Left lobe of liver (tissue), 2 donors: ENCODE measurements around the gene AFG3L2. TPM values are rescaled to one million over a fixed set of nuclear protein-coding genes. Genes with fewer than 3 reads are reported as not detected.

Experiments used
- ATAC-seq: fragments of 200-7000 bp; cut with Tn5 transposase; one replicate; pipeline ENCODE4 v1.9.1; 2020; ENCODE audit warnings: mild to moderate bottlenecking, moderate library complexity
- DNase-seq: peaks from one replicate; pipeline ENCODE4 v3.0.0-alpha.2; 2020; ENCODE audit warnings: low spot score
- total RNA-seq: library from RNA; stranded (reverse); gene quantifications from one replicate; pipeline ENCODE4 v1.2.1, GENCODE V29; 2021
- donor health status: DM: no; HTN: no; CAD: no; lungs with moderate emphysema.
- donor health status: DM: no; HTN: yes; CAD: no.

AFG3L2 gene
- total RNA-seq, 1 donor from 2014 or later: 34.6 TPM

DNA sequence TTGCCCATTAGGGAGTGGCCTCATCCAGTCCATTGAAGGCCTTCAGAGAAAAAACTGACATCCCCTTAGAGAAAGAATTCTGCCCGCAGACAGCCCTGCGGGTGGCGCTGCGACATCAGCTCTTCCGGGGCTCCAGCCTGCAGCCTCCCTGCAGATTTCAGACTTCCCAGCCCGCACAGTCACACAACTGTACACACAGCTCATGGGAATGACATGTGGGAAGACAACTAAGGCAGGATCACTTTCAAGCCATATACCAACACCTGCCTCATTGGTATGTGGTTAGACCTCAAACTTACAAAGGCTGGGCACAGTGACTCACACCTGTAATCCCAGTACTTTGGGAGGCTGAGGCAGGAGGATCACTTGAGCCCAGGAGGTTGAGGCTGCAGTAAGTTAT lies 93.8 kb downstream of the AFG3L2 start:
- DNase-seq (no peak), ATAC-seq (no peak)

DNA sequence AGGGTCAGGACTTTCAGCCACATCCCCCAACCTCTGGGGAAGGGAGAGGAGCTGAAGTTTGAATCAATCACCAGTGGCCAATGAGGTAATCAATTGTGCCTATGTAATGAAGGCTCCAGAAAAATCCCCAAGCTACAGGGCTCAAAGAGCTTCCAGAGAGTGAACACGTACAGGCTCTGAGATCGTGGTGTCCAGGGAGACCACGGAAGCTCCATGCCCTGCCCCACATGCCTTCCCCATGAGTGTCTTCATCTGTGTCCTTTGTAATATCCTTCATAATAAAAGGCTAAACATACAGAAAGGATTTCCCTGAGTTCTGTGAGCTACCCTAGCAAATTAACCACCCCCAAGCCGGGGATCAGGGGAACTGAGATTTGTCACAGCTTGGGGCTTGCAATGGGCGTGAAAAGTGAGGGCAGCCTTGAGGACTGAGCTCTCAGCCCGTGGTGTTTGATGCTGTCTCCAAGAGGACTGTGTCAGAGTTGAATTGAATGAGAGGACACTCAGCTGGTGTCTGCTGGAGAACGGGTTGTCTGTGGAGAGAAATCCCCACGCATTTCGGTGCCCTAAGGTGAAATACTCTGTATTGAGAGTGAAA lies 94.5 kb downstream of the AFG3L2 start:
- no peak for DNase-seq
- no peak for ATAC-seq

DNA sequence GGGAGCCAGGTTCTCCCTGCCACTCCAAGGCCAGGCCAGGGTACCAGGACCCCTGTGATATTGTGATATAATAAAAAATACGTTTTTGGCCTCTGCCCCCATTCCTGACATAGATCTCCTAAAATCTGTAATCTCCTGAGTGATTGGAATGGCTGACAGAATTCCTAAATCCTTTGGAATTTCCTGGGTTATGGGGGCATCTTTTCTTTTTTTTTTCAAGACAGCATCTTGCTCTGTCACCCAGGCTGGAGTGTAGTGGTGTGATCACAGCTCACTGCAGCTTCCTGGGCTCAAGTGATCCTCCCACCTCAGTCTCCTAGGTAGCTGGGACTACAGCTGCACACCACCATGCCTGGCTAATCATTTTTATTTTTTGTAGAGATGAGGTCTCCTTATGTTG lies 95.2 kb downstream of the AFG3L2 start:
- ATAC-seq: no peak
- DNase-seq: no peak

DNA sequence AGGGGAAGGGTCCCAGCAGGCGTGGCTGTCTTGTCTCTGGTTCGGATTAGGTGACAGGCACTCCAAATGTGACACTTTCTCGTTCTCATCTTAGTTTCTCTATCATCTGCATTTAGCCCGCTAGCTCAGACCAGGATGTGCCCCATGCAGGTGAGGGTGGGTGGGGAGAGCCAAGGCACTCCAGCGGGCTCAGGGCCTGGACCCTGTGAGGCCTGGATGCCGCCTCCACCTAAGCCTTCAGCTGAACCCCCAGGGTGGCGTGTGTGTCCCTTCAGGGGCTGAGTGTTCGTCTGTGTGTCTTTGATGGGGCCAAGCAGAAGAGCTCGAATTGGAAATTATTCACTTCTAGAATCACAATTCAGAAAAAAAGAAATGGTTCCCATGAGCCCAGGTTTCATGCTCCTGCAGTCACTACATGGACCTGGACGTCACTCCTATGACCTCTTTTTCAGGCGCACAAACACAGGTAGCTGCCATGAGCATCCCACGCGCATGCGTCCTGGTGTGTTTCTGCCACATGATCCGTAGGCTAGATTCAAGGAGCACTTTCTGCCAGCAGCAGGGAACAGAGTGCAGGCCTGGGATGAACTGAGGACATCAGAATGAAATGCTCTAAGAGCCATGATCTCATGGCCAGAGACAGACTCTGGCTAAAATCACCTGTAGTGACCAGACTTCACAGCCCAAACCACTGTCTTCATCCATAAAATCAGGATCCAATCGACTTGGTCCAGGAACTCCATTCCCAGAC lies 97.1 kb downstream of the AFG3L2 start:
- DNase-seq (no peak), ATAC-seq (no peak)

Other genes with a start within 250 kb of the AFG3L2 start
- not detected for gene CIDEA, start 122.9 kb downstream of the AFG3L2 start, total RNA-seq
- 5.2 TPM for gene TUBB6, start 69.0 kb downstream of the AFG3L2 start, total RNA-seq
- 0.18 TPM for gene PRELID3A, start 30.7 kb upstream of the AFG3L2 start, total RNA-seq